Keratinocyte (primary cell): ENCODE measurements around the gene NCKAP5. TPM values are rescaled to one million over a fixed set of nuclear protein-coding genes. Genes with fewer than 3 reads are reported as not detected.

Experiments
- DNase-seq: peaks from one replicate; pipeline ENCODE4 v3.0.0-alpha.2; 2011; ENCODE audit warnings: low read depth, missing footprints, low spot score
- FAIRE-seq: peaks from 2 replicates; lab custom pipeline; 2011; peaks lifted over from hg19 to GRCh38; lab: Jason Lieb, UNC
- H2AFZ ChIP-seq: 2 replicates; pipeline ENCODE4 v1.6.0; 2012; ENCODE audit warnings: low read length, control low read depth, inconsistent platforms; ENCODE audit not compliant: control insufficient read depth
- H3K27ac ChIP-seq: 2 replicates; pipeline ENCODE4 v1.5.1; 2011; ENCODE audit warnings: low read length; ENCODE audit not compliant: control insufficient read depth, insufficient read depth
- H3K27me3 ChIP-seq: 3 replicates; pipeline ENCODE4 v1.6.0; 2011; ENCODE audit warnings: low read length; ENCODE audit not compliant: control insufficient read depth, insufficient read depth; ENCODE audit errors: extremely low read depth
- H3K36me3 ChIP-seq, 2 experiments: 2 replicates in 1 of 2; 3 replicates in 1 of 2; pipeline ENCODE4 v1.5.1; 2011; ENCODE audit warnings: low read length in 2 of 2, mild to moderate bottlenecking in 1 of 2; ENCODE audit not compliant: control insufficient read depth in 2 of 2, insufficient read depth in 2 of 2; ENCODE audit errors: extremely low read depth in 1 of 2
- H3K4me1 ChIP-seq: 3 replicates; pipeline ENCODE4 v1.5.1; 2011; ENCODE audit warnings: low read length; ENCODE audit not compliant: control insufficient read depth, insufficient read depth; ENCODE audit errors: extremely low read depth
- H3K4me2 ChIP-seq: 3 replicates; pipeline ENCODE4 v1.6.0; 2011; ENCODE audit warnings: low read depth, low read length; ENCODE audit not compliant: control insufficient read depth, insufficient read depth; ENCODE audit errors: extremely low read depth
- H3K4me3 ChIP-seq, 3 experiments: fragments of 200-600 bp in 1 of 3; sonication (generic) in 1 of 3; 2 replicates in 2 of 3; 3 replicates in 1 of 3; pipeline ENCODE4 v1.5.1; 2011 to 2016; ENCODE audit warnings: low read length in 3 of 3, mild to moderate bottlenecking in 3 of 3, control low read depth in 2 of 3, inconsistent platforms in 1 of 3, low read depth in 1 of 3, mixed read lengths in 1 of 3, mixed run types in 1 of 3, moderate library complexity in 1 of 3; ENCODE audit not compliant: control insufficient read depth in 2 of 3, insufficient read depth in 2 of 3; ENCODE audit errors: extremely low read depth in 1 of 3
- H3K79me2 ChIP-seq: 2 replicates; pipeline ENCODE4 v1.6.0; 2012; ENCODE audit warnings: low read length; ENCODE audit not compliant: control insufficient read depth, insufficient read depth
- H3K9ac ChIP-seq: 3 replicates; pipeline ENCODE4 v1.6.0; 2011; ENCODE audit warnings: low read length; ENCODE audit not compliant: control insufficient read depth, insufficient read depth; ENCODE audit errors: extremely low read depth
- H3K9me1 ChIP-seq: 3 replicates; pipeline ENCODE4 v1.6.0; 2011; ENCODE audit warnings: low read length; ENCODE audit not compliant: control insufficient read depth, insufficient read depth; ENCODE audit errors: extremely low read depth
- H3K9me3 ChIP-seq: 2 replicates; pipeline ENCODE4 v1.5.1; 2012; ENCODE audit warnings: low read depth, low read length; ENCODE audit not compliant: control insufficient read depth
- H4K20me1 ChIP-seq: 3 replicates; pipeline ENCODE4 v1.6.0; 2011; ENCODE audit warnings: low read length; ENCODE audit not compliant: control insufficient read depth, insufficient read depth; ENCODE audit errors: extremely low read depth
- EZH2 ChIP-seq: IDR thresholded peaks from one replicate; pipeline ENCODE4 v1.6.1; 2012; ENCODE audit warnings: inconsistent platforms, mild to moderate bottlenecking, low read length, moderate library complexity
- dilution Hi-C: fragments of 300-500 bp; cut with MboI; formaldehyde crosslinking; loops from one replicate; pipeline ENCODE4 v1.7.0; 2020; ENCODE audit warnings: low sequenced_read_pairs; ENCODE audit not compliant: extremely low pct_ligation_motif_present
- polyA plus RNA-seq, 5 experiments: library from polyadenylated mRNA; depleted of rRNA in 3 of 5; stranded (reverse) in 3 of 5; stranded (forward) in 1 of 5; unstranded in 1 of 5; fragments of >200 nt; gene quantifications; 1 replicate in 1 of 5; 2 replicates in 3 of 5; 3 replicates in 1 of 5; pipeline versions ENCODE4 v1.2.1 to v1.2.3, GENCODE V29; 2011 to 2012; ENCODE audit warnings: missing spikeins in 2 of 5, low read depth in 1 of 5, low replicate concordance in 1 of 5
- TF ChIP-seq, protein P1 (sequence below), 3 experiments: IDR thresholded peaks in 1 of 3; conservative IDR thresholded peaks in 1 of 3; optimal IDR thresholded peaks in 1 of 3; 2 replicates in 2 of 3; 3 replicates in 1 of 3; pipeline versions ENCODE3 to v1.5.1; 2011; ENCODE audit warnings: low read length in 3 of 3, mild to moderate bottlenecking in 3 of 3, moderate library complexity in 2 of 3, control low read depth in 1 of 3, inconsistent platforms in 1 of 3; ENCODE audit not compliant: insufficient read depth in 2 of 3; ENCODE audit errors: extremely low read depth in 1 of 3

Gene NCKAP5
- polyA plus RNA-seq, 1 donor (not counting 4 experiments of a cell fraction or from before 2014, with no cell fraction given): 3.6 TPM

DNA sequence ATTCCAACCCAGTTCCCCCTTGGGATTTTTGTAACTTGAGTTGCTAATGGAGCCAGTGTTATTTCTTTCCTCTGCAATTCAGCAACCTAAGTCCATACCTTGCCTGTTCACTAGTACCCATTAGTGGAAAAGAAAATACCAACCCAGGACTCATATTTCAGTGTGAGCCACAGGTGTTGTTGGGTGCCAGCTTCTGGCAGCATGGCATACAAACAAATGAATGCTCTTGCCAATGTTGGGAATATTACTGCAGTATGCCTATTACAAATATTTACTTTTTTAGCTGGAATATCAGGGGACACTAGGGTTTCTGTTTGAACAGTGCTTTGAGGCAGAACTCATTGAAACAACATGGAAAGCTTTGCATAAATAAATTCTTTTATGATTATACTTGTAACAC is 130.2 kb downstream of the NCKAP5 start:
- dilution Hi-C loops: no loop called here
- Histone ChIP-seq H3K9me3 (no peaks in the 10 kb centered on the region), H3K4me2 (no peak overlapping the region), H3K27ac (no peak overlapping the region), H3K4me3 (no peak overlapping the region), H3K27me3 (no peaks in the 10 kb centered on the region), H2AFZ (no peak overlapping the region), H3K36me3 (no peaks in the 10 kb centered on the region), H3K9me1 (no peaks in the 10 kb centered on the region), H3K9ac (no peak overlapping the region), H4K20me1 (no peaks in the 10 kb centered on the region), H3K4me1 (peaks cover 25% of the 10 kb centered on the region), H3K79me2 (no peaks in the 10 kb centered on the region)
- TF ChIP-seq EZH2: no peak
- TF ChIP-seq, protein P1, sequence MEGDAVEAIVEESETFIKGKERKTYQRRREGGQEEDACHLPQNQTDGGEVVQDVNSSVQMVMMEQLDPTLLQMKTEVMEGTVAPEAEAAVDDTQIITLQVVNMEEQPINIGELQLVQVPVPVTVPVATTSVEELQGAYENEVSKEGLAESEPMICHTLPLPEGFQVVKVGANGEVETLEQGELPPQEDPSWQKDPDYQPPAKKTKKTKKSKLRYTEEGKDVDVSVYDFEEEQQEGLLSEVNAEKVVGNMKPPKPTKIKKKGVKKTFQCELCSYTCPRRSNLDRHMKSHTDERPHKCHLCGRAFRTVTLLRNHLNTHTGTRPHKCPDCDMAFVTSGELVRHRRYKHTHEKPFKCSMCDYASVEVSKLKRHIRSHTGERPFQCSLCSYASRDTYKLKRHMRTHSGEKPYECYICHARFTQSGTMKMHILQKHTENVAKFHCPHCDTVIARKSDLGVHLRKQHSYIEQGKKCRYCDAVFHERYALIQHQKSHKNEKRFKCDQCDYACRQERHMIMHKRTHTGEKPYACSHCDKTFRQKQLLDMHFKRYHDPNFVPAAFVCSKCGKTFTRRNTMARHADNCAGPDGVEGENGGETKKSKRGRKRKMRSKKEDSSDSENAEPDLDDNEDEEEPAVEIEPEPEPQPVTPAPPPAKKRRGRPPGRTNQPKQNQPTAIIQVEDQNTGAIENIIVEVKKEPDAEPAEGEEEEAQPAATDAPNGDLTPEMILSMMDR (optimal IDR thresholded peaks at IDR 0.05 in 1 of 3, IDR thresholded peaks at IDR 0.05 in 1 of 3, conservative IDR thresholded peaks at IDR 0.05 in 1 of 3; ENCODE audit: extremely low read depth in 1 of 3, insufficient read depth in 2 of 3, low read length in 3 of 3): no peak
- no peak for DNase-seq
- no peak for FAIRE-seq

GRCh38 chr2:133437492-133437891 is 130.8 kb downstream of the NCKAP5 start:
- Histone ChIP-seq H3K4me1 (peaks cover 25% of the 10 kb centered on the region), H3K79me2 (no peaks in the 10 kb centered on the region), H3K27me3 (no peaks in the 10 kb centered on the region), H3K27ac (no peak overlapping the region), H3K4me3 (no peak overlapping the region), H2AFZ (no peak overlapping the region), H3K9me3 (no peaks in the 10 kb centered on the region), H3K4me2 (no peak overlapping the region), H3K9ac (no peak overlapping the region), H3K36me3 (no peaks in the 10 kb centered on the region), H3K9me1 (no peaks in the 10 kb centered on the region), H4K20me1 (no peaks in the 10 kb centered on the region)
- FAIRE-seq: no peak
- DNase-seq: no peak
- TF ChIP-seq, protein P1 (optimal IDR thresholded peaks at IDR 0.05 in 1 of 3, IDR thresholded peaks at IDR 0.05 in 1 of 3, conservative IDR thresholded peaks at IDR 0.05 in 1 of 3; ENCODE audit: extremely low read depth in 1 of 3, insufficient read depth in 2 of 3, low read length in 3 of 3): no peak
- TF ChIP-seq EZH2: no peak
- dilution Hi-C loops: no loop called here
